ENCODE measurements around the gene DOCK2. TPM values are rescaled to one million over a fixed set of nuclear protein-coding genes. Genes with fewer than 3 reads are reported as not detected.

The DOCK2 gene
- total and polyA plus RNA-seq, 2 of the 8 experiments (the other 6 are each of a cell fraction or from before 2014, with no cell fraction given): 3.9 to 5.7 TPM

DNA sequence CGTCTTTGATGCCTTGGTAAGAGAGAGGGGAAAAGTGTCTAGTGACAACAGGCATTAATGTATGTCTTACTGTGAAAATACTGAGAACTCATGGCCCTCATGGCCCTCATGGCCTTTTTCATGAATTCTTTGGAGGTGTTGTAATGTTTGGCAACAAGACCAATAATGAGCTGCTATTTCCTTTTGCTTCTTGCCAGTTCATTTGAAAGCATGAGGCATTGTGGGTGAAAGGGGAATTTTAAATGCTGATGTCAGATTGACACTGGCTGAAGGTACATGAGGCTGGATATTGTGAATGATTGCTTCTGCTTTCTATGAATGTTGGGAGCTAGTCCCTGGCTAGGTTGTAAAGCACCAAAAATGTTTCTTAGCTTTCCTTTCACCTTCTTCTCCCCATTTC is 79.2 kb downstream of the DOCK2 start:
- Histone ChIP-seq H3K4me2 (ENCODE audit: insufficient read depth in 1 of 2, low read depth in 2 of 2, low read length in 2 of 2) (no peak overlapping the region), H3K18ac (ENCODE audit: extremely low read depth, low read length) (no peak overlapping the region), H3K14ac (ENCODE audit: insufficient read length) (no peak overlapping the region), H3K79me1 (ENCODE audit: low read depth, low read length) (no peaks in the 10 kb centered on the region), H2BK12ac (ENCODE audit: low read depth, low read length) (no peak overlapping the region), H3K56ac (replicated peaks; ENCODE audit: insufficient read length, low read depth, low read length) (no peak overlapping the region), H2BK120ac (replicated peaks; ENCODE audit: low read depth, low read length) (no peak overlapping the region), H3K4me3 (ENCODE audit: extremely low read depth in 1 of 4, insufficient read depth in 2 of 4, low read depth in 3 of 4, low read length in 4 of 4) (no peak overlapping the region), H2AK5ac (ENCODE audit: low read depth, low read length) (no peak overlapping the region), H4K20me1 (replicated peaks in 1 of 2; ENCODE audit: control insufficient read depth in 1 of 2, insufficient read depth in 2 of 2, low read length in 2 of 2) (no peaks in the 10 kb centered on the region), H2BK5ac (ENCODE audit: low read depth, low read length) (no peak overlapping the region), H2BK15ac (ENCODE audit: low read length) (no peak overlapping the region), H3K23ac (ENCODE audit: insufficient read length) (no peak overlapping the region), H3K27ac (ENCODE audit: low read depth, low read length) (no peak overlapping the region), H3K9me3 (ENCODE audit: insufficient read depth in 2 of 2, low read depth in 1 of 2, low read length in 1 of 2) (no peaks in the 10 kb centered on the region; a peak in 1 of 4 replicates), H3K23me2 (ENCODE audit: low read depth, low read length) (no peaks in the 10 kb centered on the region), H3K4ac (replicated peaks; ENCODE audit: insufficient read length, low read depth, low read length) (no peak overlapping the region), H2AFZ (ENCODE audit: low read length) (no peak overlapping the region), H3K4me1 (replicated peaks in 1 of 4; ENCODE audit: control insufficient read depth in 3 of 4, insufficient read depth in 4 of 4, low read length in 3 of 4) (no peaks in the 10 kb centered on the region), H3K9ac (replicated peaks in 1 of 4; ENCODE audit: extremely low read depth in 1 of 4, low read depth in 3 of 4, low read length in 3 of 4) (no peak overlapping the region), H4K91ac (replicated peaks; ENCODE audit: insufficient read length, low read length) (no peak overlapping the region), H2BK20ac (ENCODE audit: low read length) (no peak overlapping the region), H4K8ac (ENCODE audit: extremely low read depth, insufficient read depth, low read length) (no peak overlapping the region), H3K36me3 (ENCODE audit: control insufficient read depth in 2 of 4, insufficient read depth in 4 of 4, low read length in 3 of 4) (no peaks in the 10 kb centered on the region), H4K5ac (ENCODE audit: insufficient read length, low read depth, low read length) (no peak overlapping the region), H3K79me2 (ENCODE audit: control insufficient read depth in 1 of 2, insufficient read depth in 2 of 2, low read length in 2 of 2) (no peaks in the 10 kb centered on the region), H3K27me3 (replicated peaks in 1 of 4; ENCODE audit: control insufficient read depth in 3 of 4, extremely low read depth in 1 of 4, insufficient read depth in 3 of 4, low read length in 3 of 4) (no peaks in the 10 kb centered on the region)
- FAIRE-seq: no peak
- CTCF ChIA-PET (ENCODE audit: partially characterized antibody): interaction anchor here (1.4 kb wide), 1 partner anchor 355 kb away, joined by 3 read pairs; no protein-coding TSS in a partner anchor
- 90% methylated on average over 1 of the region's 1 CpG; no CpG with 5 or more reads in 1 of the 2 experiments for WGBS, 2 experiments (ENCODE audit: extremely low coverage in 1 of 2, insufficient coverage in 1 of 2, insufficient read length in 1 of 2, insufficient replicate concordance in 2 of 2, low coverage in 1 of 2, low lambda C conversion rate in 2 of 2, missing lambda C conversion rate in 1 of 2)
- POLR2A ChIA-PET (ENCODE audit: partially characterized antibody): no interaction called here
- TF ChIP-seq RBBP5 (IDR thresholded peaks at IDR 0.05; ENCODE audit: borderline replicate concordance, low read depth, low read length) (no peak), TAF1 (IDR thresholded peaks at IDR 0.05; ENCODE audit: low read depth, low read length) (no peak), SIX5 (IDR thresholded peaks at IDR 0.05; ENCODE audit: low read depth, low read length) (no peak), SAP30 (IDR thresholded peaks at IDR 0.05; ENCODE audit: insufficient read depth, insufficient replicate concordance, low read length) (no peak), CHD2 (IDR thresholded peaks at IDR 0.05; ENCODE audit: low read length) (no peak), CEBPB (IDR thresholded peaks at IDR 0.05; ENCODE audit: low read depth, low read length) (no peak), SP1 (IDR thresholded peaks at IDR 0.05; ENCODE audit: low read depth, low read length) (no peak), RFX5 (IDR thresholded peaks at IDR 0.05; ENCODE audit: borderline replicate concordance, low read depth, low read length) (no peak), POU5F1 (IDR thresholded peaks at IDR 0.05; ENCODE audit: low read depth, low read length) (no peak), HDAC2 (IDR thresholded peaks at IDR 0.05; ENCODE audit: borderline replicate concordance in 1 of 2, low read depth in 2 of 2, low read length in 2 of 2) (no peak), ASH2L (IDR thresholded peaks at IDR 0.05; ENCODE audit: low read length) (no peak), FOSL1 (IDR thresholded peaks at IDR 0.05; ENCODE audit: insufficient read depth, low read depth, low read length) (no peak), CTBP2 (IDR thresholded peaks at IDR 0.05; ENCODE audit: borderline replicate concordance, insufficient read depth, insufficient read length, low read length) (no peak)
- TF ChIP-seq, protein P1, sequence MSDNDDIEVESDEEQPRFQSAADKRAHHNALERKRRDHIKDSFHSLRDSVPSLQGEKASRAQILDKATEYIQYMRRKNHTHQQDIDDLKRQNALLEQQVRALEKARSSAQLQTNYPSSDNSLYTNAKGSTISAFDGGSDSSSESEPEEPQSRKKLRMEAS (IDR thresholded peaks at IDR 0.05): no peak
- DNase-seq (ENCODE audit: low read depth in 1 of 2, low spot score in 2 of 2): no peak
